ENCODE measurements around the gene MAPK10.
"Not testable (repeated sequence)": the region's sequence is repeated elsewhere in the genome, so short reads cannot be mapped to it uniquely, and the experiment has no call there.

Gene MAPK10

DNA sequence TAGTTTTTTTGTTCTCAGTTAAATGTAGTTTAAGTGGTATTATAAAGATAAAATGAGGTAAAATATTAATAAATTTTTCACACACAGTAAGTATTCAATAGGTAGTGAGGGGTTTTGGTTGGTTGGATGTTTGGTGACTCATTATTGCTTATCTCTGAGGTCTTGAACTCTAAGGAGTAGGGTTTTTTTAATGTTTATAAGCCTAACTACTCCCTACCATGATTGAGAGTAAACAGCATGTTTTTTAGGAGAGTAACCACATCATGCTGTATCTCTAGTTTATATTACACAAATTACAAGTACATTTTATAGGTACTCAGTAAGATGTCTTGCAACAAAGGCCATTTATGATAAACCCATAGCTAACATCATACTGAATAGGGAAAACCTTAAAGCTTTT is 181.6 kb downstream of the MAPK10 start:
- DNase-seq = no peak

DNA sequence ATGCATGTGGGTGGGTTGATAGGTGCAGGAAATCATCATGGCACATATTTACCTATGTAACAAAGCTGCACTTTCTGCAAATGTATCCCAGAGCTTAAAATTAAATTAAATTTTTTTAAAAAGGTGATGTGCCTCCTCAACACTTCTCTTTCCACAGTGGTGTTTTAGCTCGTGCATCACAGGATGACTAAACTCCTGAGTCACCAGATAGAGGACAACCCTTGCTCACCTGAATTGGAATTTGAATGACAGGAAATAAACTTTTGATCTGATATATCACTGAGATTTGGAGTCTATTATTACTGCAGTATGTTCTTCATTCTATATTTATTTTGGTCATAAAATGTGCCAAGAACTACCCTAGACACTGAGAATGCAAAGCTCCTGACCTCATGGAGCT is 185.3 kb downstream of the MAPK10 start:
- no peak for DNase-seq

DNA sequence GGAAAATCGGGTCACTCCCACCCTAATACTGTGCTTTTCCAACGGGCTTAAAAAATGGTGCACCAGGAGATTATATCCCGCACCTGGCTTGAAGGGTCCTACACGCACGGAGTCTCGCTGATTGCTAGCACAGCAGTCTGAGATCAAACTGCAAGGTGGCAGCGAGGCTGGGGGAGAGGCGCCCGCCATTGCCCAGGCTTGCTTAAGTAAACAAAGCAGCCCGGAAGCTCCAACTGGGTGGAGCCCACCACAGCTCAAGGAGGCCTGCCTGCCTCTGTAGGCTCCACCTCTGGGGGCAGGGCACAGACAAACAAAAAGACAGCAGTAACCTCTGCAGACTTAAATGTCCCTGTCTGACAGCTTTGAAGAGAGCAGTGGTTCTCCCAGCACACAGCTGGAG is 191.5 kb downstream of the MAPK10 start:
- not testable (repeated sequence) for DNase-seq

DNA sequence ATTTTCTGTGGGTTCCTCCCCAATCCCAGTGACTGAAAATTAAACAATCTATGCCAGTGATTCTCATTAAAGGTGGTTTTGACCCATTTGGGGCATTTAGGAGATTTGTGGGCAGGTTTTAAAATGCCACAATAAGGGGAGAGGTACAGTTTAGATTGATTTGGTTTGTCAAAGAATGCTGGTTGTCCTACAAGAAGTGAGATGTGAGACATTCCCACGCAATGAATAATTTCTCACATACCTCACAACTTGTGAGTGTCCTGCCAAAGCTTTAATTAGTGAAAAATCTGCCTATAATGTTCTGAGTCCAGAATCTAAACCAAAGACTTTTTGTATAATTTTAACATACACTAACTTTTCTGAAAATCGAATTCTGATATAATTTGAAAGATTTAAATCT is 199.4 kb downstream of the MAPK10 start:
- DNase-seq = no peak

DNA sequence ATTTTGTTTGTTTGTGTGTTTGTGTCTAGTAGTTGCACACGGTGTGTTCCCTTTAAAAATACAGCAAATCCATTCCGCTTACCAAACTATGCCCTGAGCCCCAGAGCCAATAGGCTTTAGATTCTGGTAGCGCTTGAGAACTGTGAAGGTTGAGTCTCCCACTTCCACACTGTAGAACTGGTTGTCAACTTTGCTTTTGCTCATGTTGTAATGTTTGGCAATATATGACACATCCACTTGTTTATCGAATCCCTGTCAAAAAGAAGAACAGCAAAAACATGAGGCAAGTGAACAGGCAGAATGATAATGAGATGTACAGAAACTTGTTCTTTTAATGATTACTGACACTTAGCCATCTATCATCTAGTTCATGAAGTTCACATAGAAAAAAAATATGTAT is 200.6 kb downstream of the MAPK10 start:
- DNase-seq = no peak

DNA sequence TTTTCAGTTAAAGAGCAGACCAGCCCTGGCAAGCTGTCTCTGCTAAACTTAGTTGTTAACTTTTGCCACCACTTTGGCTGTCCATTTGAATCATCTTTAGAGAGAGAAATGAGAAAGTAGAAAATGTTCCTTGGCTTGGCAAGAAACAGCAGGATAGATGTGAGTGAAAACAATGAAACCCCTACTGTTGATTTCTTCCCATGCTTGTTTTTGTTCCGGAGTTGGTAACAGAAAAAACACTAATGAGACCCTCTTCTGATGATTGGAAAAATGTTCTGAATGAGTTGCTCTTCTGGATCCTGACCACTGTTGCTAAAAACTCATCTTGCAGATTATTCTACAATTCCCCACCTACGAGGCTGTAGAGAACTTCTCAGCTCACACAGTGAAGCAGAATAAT is 203.3 kb downstream of the MAPK10 start:
- DNase-seq = no peak

DNA sequence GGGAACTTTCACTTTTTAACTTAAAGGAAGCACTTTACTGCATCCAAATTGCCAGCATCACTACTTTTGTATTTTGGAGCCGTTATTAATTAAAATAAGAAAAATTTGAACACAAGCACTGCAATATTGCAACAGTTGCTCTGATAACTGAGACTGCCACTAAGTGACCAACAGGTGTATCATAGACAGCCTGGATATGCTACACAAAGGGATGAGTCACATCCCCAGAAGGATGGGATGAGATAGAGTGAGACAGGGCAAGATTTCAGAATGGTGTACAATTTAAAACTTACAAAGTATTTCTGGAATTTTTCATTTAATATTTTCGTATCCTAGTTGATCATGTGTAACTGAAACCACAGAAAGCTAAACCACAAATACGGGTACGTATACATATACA is 204.1 kb downstream of the MAPK10 start:
- DNase-seq = no peak

DNA sequence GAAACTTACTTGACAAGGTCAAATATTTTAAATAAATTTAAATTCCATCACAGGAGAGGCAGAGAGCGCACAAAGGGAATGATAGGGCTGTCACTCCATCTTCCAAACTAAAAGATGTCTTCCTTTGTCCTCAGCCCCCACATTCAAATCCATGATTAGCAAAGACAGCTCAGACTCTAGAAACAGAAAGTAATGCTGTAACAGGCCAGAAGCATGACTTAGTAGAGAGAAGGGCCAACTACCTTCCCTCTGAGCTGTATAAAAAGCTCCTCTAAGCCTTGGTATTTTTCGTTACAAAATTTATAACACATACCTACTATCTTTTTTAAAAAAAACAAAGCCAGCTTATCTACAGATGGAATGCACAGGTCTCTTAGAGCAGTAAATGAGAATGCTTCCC is 207.4 kb downstream of the MAPK10 start:
- DNase-seq = no peak

DNA sequence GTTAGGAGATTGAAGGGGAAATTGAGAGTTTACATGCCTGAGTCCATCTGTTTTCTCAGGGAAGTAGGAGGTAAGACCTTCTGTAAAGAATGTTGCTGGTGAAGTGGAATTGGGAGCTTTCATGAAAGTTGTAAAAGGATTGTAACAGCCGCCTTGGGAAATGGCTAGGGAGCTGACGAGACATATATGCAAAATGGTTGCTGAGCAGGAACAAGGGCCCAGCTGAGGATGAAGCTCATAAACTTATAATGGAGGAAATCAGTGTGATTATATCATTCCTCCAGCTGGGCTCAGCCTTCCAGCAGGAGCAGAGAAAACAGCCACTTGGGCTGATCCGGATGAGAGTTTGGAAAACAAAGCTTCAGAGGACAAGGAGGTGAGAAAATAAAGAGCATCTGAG is 208.7 kb downstream of the MAPK10 start:
- no peak for DNase-seq

DNA sequence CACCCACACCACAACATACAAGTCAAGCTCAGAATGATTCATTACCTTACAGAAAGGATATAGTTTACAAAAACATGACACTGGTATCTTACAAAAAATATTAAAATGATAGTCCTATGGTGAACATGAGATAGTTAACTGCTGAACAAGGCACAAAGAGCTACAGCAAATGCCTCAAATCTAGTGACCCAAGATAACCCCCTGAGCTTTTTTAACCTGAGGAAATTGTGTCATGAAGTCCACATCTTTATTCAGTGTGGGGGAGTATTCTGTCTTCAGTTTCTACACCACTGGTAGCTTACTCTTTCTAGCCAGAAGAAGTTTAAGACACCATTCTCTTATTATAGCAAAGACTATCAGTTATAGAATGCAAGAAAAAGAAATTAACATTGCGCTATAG is 218.7 kb downstream of the MAPK10 start:
- DNase-seq = no peak

DNA sequence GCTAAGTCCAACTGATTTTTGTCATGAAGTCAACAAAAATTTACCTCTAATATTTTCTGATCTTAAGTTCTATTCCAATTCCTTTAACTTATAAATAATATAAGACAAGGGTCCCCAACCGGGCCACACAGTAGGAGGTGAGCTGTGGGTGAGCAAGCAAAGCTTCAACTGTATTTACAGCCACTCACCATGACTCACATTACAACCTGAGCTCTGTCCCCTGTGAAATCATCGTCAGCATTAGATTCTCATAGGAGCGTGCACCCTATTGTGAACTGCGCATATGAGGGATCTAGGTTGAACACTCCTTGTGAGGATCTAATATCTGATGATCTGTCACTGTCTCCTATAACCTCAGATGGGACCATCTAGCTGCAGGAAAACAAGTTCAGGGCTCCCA is 227.4 kb downstream of the MAPK10 start:
- DNase-seq = no peak

DNA sequence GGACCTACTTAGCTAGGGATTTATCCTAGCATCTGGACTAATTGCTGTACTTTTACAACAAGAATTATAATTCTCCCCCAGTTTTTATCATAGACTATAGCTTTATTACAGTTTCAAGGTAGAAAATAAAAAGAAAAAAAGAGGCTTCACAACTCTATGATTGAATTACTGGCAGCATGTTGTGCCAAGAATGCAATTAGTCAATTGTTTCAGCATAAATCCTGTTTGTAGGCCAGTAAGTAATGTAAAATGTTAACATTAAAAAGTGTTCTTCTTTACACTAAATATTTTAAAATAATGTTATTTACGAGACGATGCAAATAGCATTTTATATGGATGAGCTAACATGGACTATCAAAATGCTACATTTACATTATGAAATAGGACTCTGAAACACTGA is 228.4 kb downstream of the MAPK10 start:
- no peak for DNase-seq

DNA sequence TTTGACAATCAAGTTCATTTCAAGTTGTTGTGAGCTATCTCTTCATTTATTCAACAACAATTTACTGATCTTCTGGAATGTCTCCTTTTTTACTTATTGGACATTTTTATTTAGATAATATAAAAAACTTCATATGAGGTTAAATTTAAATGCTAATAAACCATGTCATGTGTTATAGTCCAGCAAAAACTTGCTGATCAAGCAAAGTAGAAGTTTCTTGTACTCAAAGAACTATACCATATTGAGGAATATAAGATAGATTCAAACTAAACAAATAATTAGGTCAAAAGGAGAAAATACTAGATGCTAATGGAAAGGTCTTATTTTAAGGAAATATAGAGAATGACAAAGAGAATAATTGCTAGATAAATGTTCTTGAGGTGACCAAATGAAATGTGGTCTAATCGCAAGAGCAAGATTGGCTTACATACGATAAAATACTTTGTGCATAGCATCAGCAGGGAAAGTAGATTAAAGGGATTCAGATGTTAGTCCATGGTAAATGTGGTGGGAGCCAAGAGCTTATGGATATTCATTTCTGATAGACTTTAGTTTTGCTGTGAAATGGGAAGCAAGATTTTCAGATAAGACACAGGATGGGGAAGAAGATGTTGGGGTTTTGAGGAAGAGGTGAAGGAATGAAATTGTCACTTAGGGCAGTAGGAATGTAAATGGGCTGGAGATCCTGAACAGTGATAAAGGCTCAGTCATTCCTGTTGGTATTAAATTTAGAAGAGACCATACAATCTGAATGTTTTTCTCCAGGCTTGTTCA is 229.5 kb downstream of the MAPK10 start:
- no peak for DNase-seq

DNA sequence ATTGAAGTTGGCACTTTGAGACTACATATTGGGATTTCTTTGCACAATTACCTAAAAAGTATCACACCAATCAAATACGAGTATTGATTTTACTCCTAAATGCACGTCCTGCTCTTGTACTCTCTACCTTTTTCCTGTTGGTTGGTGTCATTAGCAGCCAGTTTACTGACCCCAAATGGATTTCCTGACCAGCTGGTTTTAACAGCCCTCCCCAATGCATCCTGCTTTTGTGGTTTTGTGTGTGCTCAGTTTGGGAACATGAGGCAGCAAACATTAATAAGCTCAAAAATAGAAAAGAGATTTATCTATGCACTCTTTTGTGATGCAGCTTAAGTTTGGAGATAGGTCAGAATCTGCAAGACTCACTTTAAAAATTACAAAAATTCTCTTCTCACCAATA is 230.3 kb downstream of the MAPK10 start:
- DNase-seq = no peak

DNA sequence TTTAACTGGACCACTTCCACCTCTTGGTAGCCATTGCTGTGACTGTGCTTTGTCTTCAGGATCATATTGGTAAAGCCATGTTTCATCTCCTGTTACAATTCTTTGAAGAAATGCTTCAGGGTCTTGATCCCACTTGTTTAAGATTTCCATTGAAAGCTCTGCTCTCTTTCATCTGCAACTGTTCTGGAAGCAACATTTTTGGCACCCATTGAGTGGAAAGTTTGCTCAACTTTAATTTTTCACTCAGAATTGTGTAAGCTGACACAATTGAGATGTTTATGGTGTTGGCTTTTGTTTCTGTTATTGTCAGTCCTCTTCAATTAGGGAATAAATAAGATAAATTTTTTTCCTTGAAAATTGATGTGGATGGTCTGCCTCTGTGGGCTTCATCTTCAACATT is 237.4 kb downstream of the MAPK10 start:
- no peak for DNase-seq

DNA sequence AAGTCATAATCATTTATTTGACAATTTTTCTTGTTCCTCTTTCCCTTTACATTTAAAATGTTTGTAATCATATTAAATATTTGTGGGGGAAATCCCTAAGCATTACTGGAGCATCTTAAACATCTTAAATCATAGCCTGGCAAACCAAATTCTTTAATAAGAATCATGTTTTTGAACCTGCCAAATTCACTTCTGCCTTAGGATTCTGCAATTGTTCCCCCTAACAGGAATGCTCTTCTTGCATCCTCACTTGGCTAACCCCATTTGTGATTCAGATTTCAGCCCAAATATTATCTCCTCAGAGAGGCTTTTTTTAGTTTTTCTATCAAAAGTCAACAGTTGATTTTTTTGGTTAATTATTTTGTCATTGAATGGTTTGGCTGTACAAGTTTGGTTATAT is 241.1 kb downstream of the MAPK10 start:
- no peak for DNase-seq

DNA sequence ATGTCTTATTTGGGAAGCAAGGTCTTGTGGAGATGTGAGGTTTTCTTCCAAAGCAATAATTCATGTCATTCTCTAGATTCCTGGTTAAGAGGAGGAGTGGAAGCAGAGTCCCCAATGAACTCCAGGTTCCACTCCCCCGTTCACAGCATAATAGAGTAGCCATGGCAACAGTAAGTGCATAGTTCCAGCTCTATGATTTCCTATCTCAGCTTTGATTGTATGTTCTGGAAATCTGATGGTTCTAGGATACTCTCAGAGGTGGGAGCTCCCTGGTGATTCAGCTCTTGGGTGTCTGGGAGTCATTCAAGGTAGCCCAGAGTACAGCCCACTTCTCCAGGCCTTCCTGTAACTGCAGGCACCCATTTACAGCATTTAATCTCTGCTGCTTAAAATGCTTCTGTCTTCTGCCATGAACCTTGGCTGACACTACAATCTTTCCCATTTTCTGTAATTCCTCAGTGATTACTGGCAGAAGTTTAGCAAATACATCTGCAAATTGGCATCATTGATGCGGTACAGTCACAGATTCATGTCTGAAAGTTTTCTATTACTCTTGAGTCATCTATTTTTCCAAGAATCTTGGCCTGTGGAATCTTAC is 242.0 kb downstream of the MAPK10 start:
- no peak for DNase-seq

DNA sequence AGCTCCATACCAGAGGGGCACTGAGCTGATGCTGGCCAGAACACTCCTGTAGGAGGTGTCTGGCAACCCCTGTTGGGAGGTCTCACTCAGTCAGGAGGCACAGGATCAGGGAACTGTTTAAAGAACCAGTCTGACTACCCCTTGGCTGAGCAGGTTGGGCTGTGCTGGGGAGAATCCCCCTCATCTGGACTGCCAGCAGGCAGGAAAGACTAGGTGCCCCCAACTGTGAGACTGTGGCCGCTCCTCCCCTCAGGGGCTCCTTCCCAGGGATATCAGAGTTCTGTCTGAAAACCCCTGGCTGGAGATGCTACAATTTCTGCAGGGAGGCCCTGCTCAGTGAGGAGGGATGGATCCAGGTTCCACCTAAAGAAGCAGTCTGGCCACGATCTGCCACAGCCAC is 245.3 kb downstream of the MAPK10 start:
- no peak for DNase-seq

DNA sequence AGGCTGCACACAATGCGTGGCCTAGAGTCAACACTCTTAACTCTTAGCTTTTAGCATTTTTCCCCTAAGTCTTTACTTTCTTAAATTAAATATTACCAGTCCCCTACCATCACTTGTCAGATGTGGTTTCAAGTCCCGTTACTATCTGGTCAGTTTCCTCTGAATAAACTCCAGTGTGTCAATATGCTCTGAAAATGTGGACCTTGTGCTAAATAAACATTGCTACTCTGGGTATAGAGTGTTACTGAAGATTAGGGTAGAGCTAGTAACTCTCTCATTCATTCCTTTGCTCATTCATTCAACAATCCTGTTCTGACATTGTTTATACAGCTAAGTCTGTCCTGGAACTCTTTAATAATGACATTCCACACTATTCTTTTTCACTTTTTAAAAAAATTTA is 251.0 kb downstream of the MAPK10 start:
- DNase-seq = no peak

DNA sequence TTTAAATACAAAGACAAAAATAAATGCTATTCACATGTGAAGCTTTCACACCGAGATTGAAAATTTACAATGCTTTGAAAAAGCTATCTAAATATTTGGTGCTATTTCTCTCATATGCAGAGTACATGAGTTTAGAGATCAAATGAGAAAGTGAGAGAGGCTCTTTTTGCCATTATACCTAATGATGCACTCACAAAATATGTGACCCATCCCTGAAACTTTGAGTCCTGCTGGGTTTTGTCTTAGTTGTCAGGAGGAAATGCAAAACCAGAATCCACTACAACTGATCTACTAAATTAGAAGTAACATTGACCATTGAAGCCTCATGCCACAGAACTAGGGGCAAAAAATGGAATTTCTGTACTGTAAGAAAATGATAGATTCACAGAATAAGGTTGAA is 251.7 kb downstream of the MAPK10 start:
- no peak for DNase-seq

DNA sequence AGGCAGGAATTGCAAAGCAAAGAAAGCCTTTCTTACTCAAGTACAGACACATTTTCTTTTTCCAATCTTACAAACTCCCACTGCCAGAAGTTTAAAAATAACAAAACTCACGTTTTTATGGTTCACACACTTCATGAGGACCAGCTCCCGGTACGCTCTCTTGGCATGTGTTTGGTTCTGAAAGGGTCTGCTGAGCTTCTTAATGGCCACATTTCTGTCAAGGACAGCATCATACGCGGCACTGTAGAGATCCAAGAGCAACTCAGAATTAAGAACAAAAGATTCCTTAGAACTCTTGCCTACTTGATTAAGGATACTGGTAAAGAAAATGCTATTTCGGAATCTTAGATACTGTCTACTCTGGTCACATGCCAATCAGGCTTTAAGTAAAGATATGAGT is 252.7 kb downstream of the MAPK10 start:
- DNase-seq = no peak

DNA sequence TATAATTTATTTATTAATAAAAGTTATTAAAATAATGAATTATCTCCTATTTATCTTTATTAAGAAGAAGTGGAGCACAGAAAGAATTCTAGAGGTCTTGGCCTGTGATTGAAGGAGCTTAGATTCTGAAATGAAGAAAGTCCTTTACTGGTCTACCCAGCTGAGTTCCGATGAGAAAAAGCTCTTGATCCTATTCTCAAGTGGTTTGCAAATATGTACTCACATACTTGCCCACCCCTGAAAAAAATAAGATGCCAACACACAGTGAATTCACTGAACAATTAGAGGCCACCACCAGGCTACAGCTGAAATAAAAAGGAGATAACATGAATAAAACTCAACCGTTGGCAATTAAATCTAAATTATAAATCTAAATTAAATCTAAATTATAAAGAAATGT is 253.4 kb downstream of the MAPK10 start:
- no peak for DNase-seq

DNA sequence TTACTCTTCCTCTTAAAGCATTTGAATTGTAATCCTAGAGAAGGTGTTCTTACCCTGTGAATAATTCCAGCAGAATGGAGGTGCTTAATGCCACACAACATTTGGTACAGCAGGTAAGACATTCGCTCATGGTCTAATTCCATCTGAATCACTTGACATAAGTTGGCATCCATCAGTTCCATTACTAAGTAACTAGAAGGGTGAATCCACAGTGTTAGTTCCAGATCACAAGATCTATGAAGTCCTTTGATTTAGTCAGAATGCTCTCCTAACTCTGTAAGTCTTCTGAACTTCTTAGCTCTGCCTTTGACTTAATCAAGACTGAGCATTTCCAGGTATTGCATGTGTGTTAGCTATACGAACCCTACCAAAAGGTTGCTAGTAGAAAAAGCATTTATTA is 258.0 kb downstream of the MAPK10 start:
- no peak for DNase-seq

DNA sequence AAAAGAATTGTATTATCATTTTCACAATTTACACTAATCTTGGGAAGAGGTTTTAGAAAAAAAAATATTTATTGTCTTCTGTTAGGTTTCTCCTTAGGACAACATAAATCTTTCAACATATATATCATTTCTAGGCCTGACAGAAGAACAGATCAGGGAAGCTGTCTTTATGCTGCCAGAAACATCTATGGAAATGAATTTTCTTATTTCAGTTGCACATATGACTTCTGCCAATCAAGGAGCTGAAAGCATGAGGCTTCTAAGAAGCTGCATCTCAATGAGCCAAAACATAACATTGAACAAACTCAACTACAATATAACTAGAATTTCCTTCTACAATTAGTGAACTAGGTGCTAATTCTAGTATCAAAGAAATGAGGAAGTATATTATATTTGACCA is 258.4 kb downstream of the MAPK10 start:
- no peak for DNase-seq

DNA sequence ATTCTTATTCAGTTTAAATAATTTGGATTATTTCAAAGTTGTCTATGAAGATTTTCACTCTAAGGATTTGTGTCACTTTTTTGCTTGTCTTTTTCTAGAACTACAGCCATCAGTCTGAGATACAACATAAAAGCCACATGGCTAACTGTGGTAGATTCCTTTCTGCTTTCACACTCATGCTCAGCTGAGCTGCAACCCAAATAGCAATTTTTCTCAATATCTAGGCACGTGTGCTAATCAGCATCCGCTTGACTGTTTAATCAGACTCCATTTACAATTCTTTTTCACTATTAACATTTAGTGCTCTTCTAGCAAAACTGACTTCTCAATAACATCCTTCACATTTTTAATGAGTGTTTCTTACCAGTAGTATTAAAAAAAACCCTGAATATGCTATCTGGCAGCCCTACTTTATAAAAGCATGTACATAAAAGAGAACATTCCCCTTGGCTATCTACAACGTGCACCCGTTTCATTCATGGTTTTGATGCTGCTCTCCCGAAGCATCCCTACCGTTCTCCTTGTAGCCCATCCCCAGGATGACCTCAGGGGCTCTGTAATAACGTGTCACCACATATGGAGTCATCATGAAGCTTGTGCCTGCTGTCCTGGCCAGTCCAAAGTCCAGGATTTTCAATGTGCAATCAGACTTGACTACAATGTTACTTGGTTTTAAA is 259.2 kb downstream of the MAPK10 start:
- DNase-seq = no peak
